ENCODE results near the gene SDR42E2. TPM values are rescaled to one million over a fixed set of nuclear protein-coding genes. Genes with fewer than 3 reads are reported as not detected.

The SDR42E2 gene
- total RNA-seq, 1 experiment from 2014 or later: 0.05 TPM

- Histone ChIP-seq H3K4me1 (ENCODE audit: control insufficient read depth, insufficient read depth, low read length) (peaks cover 29% of the 10 kb centered on the region), H3K27me3 (ENCODE audit: control insufficient read depth, insufficient read depth, low read length) (no peaks in the 10 kb centered on the region), H3K4me3 (ENCODE audit: low read depth in 2 of 2, low read length in 2 of 2) (no peak overlapping the region), H3K27ac (ENCODE audit: low read length) (no peak overlapping the region), H3K9me3 (ENCODE audit: control insufficient read depth, insufficient read depth, low read depth, low read length) (no peaks in the 10 kb centered on the region), H3K36me3 (ENCODE audit: control insufficient read depth, insufficient read depth, low read length) (no peaks in the 10 kb centered on the region; the same call in 1 of the 2 replicates)
- no peak for ATAC-seq
- no peak for TF ChIP-seq REST (IDR thresholded peaks at IDR 0.05; ENCODE audit: insufficient read depth in 1 of 2, low read depth in 2 of 2, low read length in 1 of 2)
- no peak for TF ChIP-seq SIN3A (IDR thresholded peaks at IDR 0.05; ENCODE audit: borderline replicate concordance, insufficient read depth, low read depth, low read length)
- no peak for TF ChIP-seq CTCF (IDR thresholded peaks at IDR 0.05)
- TF ChIP-seq TCF7L2 (IDR thresholded peaks at IDR 0.05; ENCODE audit: low read depth, low read length): no peak
- TF ChIP-seq POLR2AphosphoS5 (IDR thresholded peaks at IDR 0.05; ENCODE audit: low read depth, low read length): no peak
- no peak for DNase-seq (ENCODE audit: low read depth, low spot score)
- no TSS peak for BruUV-seq (replicated peaks)
- intact Hi-C loops (cut with micrococcal nuclease; ENCODE audit: unreplicated experiment) (no loop called here), in situ Hi-C loops (cut with HindIII; ENCODE audit: low pct_unique_long_range_greater_than_20kb, low sequenced_read_pairs) (no loop called here)
- CTCF ChIA-PET: no interaction called here
- POLR2A ChIA-PET: no interaction called here
These were observed 40.8 kb downstream of the SDR42E2 start for GRCh38 chr16:22203091-22203490.

GRCh38 chr16:22204091-22204655 is 41.9 kb downstream of the SDR42E2 start:
- in situ Hi-C loops (cut with HindIII; ENCODE audit: low pct_unique_long_range_greater_than_20kb, low sequenced_read_pairs): no loop called here
- H3K27me3 ChIP-seq (ENCODE audit: control insufficient read depth, insufficient read depth, low read length): no peaks in the 10 kb centered on the region
- TF ChIP-seq SIN3A (IDR thresholded peaks at IDR 0.05; ENCODE audit: borderline replicate concordance, insufficient read depth, low read depth, low read length) (no peak), REST (IDR thresholded peaks at IDR 0.05; ENCODE audit: insufficient read depth in 1 of 2, low read depth in 2 of 2, low read length in 1 of 2) (no peak), CTCF (IDR thresholded peaks at IDR 0.05) (no peak), TCF7L2 (IDR thresholded peaks at IDR 0.05; ENCODE audit: low read depth, low read length) (no peak), POLR2AphosphoS5 (IDR thresholded peaks at IDR 0.05; ENCODE audit: low read depth, low read length) (no peak)
- no peak overlapping the region for H3K27ac ChIP-seq (ENCODE audit: low read length)
- H3K4me1 ChIP-seq (ENCODE audit: control insufficient read depth, insufficient read depth, low read length): peaks cover 24% of the 10 kb centered on the region
- DNase-seq (ENCODE audit: low read depth, low spot score): no peak
- no peak for ATAC-seq
- CTCF ChIA-PET: no interaction called here
- intact Hi-C loops (cut with micrococcal nuclease; ENCODE audit: unreplicated experiment): no loop called here
- H3K4me3 ChIP-seq (ENCODE audit: low read depth in 2 of 2, low read length in 2 of 2): no peak overlapping the region
- POLR2A ChIA-PET: interaction anchor here (0.6 kb wide), 1 partner anchor 71 kb away, joined by 6 read pairs; no protein-coding TSS in a partner anchor
- no peaks in the 10 kb centered on the region; the same call in 1 of the 2 replicates for H3K36me3 ChIP-seq (ENCODE audit: control insufficient read depth, insufficient read depth, low read length)
- no TSS peak for BruUV-seq (replicated peaks)
- H3K9me3 ChIP-seq (ENCODE audit: control insufficient read depth, insufficient read depth, low read depth, low read length): no peaks in the 10 kb centered on the region
